ENCODE data around the gene ASPRV1. TPM values are rescaled to one million over a fixed set of nuclear protein-coding genes. Genes with fewer than 3 reads are reported as not detected.
A peak's percentile ranks its signal among the peaks of the same experiment; 100 is the strongest.

ASPRV1 gene
- total RNA-seq, 2 donors from 2014 or later = 1.5 TPM

GRCh38 chr2:69972822-69973221 lies 11.4 kb upstream of the ASPRV1 start:
- no peak for ATAC-seq
- H3K27ac Mint-ChIP-seq = peak overlapping the region in 1 of 2 donors; percentile 69

GRCh38 chr2:69969991-69970390 lies 8.6 kb upstream of the ASPRV1 start:
- ATAC-seq = no peak
- Mint-ChIP-seq H3K36me3 (no peaks in the 10 kb centered on the region), H3K27ac (peak overlapping the region; percentile 13 to 85), H3K9me3 (no peaks in the 10 kb centered on the region)
- DNase-seq (ENCODE audit: low spot score in 2 of 2) = no peak

More at GRCh38 chr2:69972822-69973221, 11.4 kb upstream of the ASPRV1 start:
- Mint-ChIP-seq H3K9me3 (peaks cover 0 to 6% of the 10 kb centered on the region in 2 donors), H3K36me3 (no peaks in the 10 kb centered on the region)
- DNase-seq (ENCODE audit: low spot score in 2 of 2) = no peak

GRCh38 chr2:69969126-69969983 lies 7.9 kb upstream of the ASPRV1 start:
- DNase-seq (ENCODE audit: low spot score in 2 of 2) (no peak), ATAC-seq (no peak)
- peak overlapping the region; percentile 13 to 50 for H3K27ac Mint-ChIP-seq
- no peaks in the 10 kb centered on the region for H3K36me3 Mint-ChIP-seq
- no peaks in the 10 kb centered on the region for H3K9me3 Mint-ChIP-seq

- peak overlapping the region in 1 of 2 donors; percentile 13 for H3K27ac Mint-ChIP-seq
- H3K9me3 Mint-ChIP-seq = no peaks in the 10 kb centered on the region
- no peaks in the 10 kb centered on the region for H3K36me3 Mint-ChIP-seq
- ATAC-seq (no peak), DNase-seq (ENCODE audit: low spot score in 2 of 2) (no peak)
Observed at GRCh38 chr2:69968609-69969008, 7.2 kb upstream of the ASPRV1 start.

- no peak for DNase-seq (ENCODE audit: low spot score in 2 of 2)
- Mint-ChIP-seq H3K36me3 (no peaks in the 10 kb centered on the region), H3K9me3 (no peaks in the 10 kb centered on the region), H3K27ac (peak overlapping the region in 1 of 2 donors; percentile 52)
- ATAC-seq = no peak
Observed at GRCh38 chr2:69966496-69966895, 5.1 kb upstream of the ASPRV1 start.

- Mint-ChIP-seq H3K36me3 (no peaks in the 10 kb centered on the region), H3K9me3 (no peaks in the 10 kb centered on the region), H3K27ac (no peak overlapping the region)
- ATAC-seq (no peak), DNase-seq (ENCODE audit: low spot score in 2 of 2) (no peak)
Observed at GRCh38 chr2:69965756-69966445, 4.5 kb upstream of the ASPRV1 start.

- ATAC-seq (no peak), DNase-seq (ENCODE audit: low spot score in 2 of 2) (no peak)
- no peak overlapping the region for H3K27ac Mint-ChIP-seq
- H3K36me3 Mint-ChIP-seq = no peaks in the 10 kb centered on the region
- H3K9me3 Mint-ChIP-seq = no peaks in the 10 kb centered on the region
Observed at GRCh38 chr2:69964353-69964841, 3.0 kb upstream of the ASPRV1 start.

GRCh38 chr2:69962986-69963730 lies 1.7 kb upstream of the ASPRV1 start:
- H3K9me3 Mint-ChIP-seq = no peaks in the 10 kb centered on the region
- H3K27ac Mint-ChIP-seq = no peak overlapping the region
- ATAC-seq = no peak
- no peaks in the 10 kb centered on the region for H3K36me3 Mint-ChIP-seq
- DNase-seq (ENCODE audit: low spot score in 2 of 2) = no peak

GRCh38 chr2:69960821-69961220 lies 610 bp downstream of the ASPRV1 start:
- DNase-seq (ENCODE audit: low spot score in 2 of 2) = peak in 1 of 2 donors; percentile 21
- Mint-ChIP-seq H3K9me3 (no peaks in the 10 kb centered on the region), H3K27ac (no peak overlapping the region), H3K36me3 (no peaks in the 10 kb centered on the region)
- no peak for ATAC-seq

- Mint-ChIP-seq H3K27ac (no peak overlapping the region), H3K9me3 (no peaks in the 10 kb centered on the region), H3K36me3 (no peaks in the 10 kb centered on the region)
- DNase-seq (ENCODE audit: low spot score in 2 of 2) (no peak), ATAC-seq (no peak)
Observed at GRCh38 chr2:69959425-69959824, 2.0 kb downstream of the ASPRV1 start.

- H3K9me3 Mint-ChIP-seq = no peaks in the 10 kb centered on the region
- DNase-seq (ENCODE audit: low spot score in 2 of 2) = no peak
- no peak for ATAC-seq
- no peak overlapping the region for H3K27ac Mint-ChIP-seq
- no peaks in the 10 kb centered on the region for H3K36me3 Mint-ChIP-seq
Observed at GRCh38 chr2:69958480-69958879, 3.0 kb downstream of the ASPRV1 start.

- H3K9me3 Mint-ChIP-seq = no peaks in the 10 kb centered on the region
- ATAC-seq (no peak), DNase-seq (ENCODE audit: low spot score in 2 of 2) (peak in 1 of 2 donors; percentile 21)
- H3K27ac Mint-ChIP-seq = no peak overlapping the region
- H3K36me3 Mint-ChIP-seq = no peaks in the 10 kb centered on the region
Observed at GRCh38 chr2:69957965-69958364, 3.5 kb downstream of the ASPRV1 start.

- Mint-ChIP-seq H3K27ac (no peak overlapping the region), H3K9me3 (no peaks in the 10 kb centered on the region), H3K36me3 (no peaks in the 10 kb centered on the region)
- DNase-seq (ENCODE audit: low spot score in 2 of 2) (no peak), ATAC-seq (no peak)
Observed at GRCh38 chr2:69956475-69956979, 4.9 kb downstream of the ASPRV1 start.

- Mint-ChIP-seq H3K9me3 (no peaks in the 10 kb centered on the region), H3K36me3 (no peaks in the 10 kb centered on the region), H3K27ac (no peak overlapping the region)
- no peak for DNase-seq (ENCODE audit: low spot score in 2 of 2)
- no peak for ATAC-seq
Observed at GRCh38 chr2:69955029-69955428, 6.4 kb downstream of the ASPRV1 start.

- ATAC-seq (no peak), DNase-seq (ENCODE audit: low spot score in 2 of 2) (no peak)
- Mint-ChIP-seq H3K36me3 (no peaks in the 10 kb centered on the region), H3K9me3 (no peaks in the 10 kb centered on the region), H3K27ac (peak overlapping the region; percentile 9 to 40)
Observed at GRCh38 chr2:69954084-69954483, 7.3 kb downstream of the ASPRV1 start.

GRCh38 chr2:69952336-69953115 lies 8.9 kb downstream of the ASPRV1 start:
- Mint-ChIP-seq H3K9me3 (no peaks in the 10 kb centered on the region), H3K27ac (no peak overlapping the region), H3K36me3 (peaks cover 0 to 2% of the 10 kb centered on the region in 2 donors)
- DNase-seq (ENCODE audit: low spot score in 2 of 2) = no peak
- ATAC-seq = no peak

All from activated naive CD4-positive, alpha-beta T cell treated with anti-CD3 and anti-CD28 coated beads, Interleukin-2, amount 50 U/mL, for 72 hours (primary cell).